DMS79 treated with DMSO at 0.1 percent for 48 hours (cell line): ENCODE data around the gene RASSF1.
"Not testable (repeated sequence)": the region's sequence is repeated elsewhere in the genome, so short reads cannot be mapped to it uniquely, and the experiment has no call there.

ENCODE experiments used
- DNase-seq: peaks from one replicate; lab custom pipeline; 2025; lab: John Stamatoyannopoulos, UW

Gene RASSF1

GRCh38 chr3:50284121-50284520 lies 56.5 kb downstream of the RASSF1 start:
- DNase-seq = not testable (repeated sequence)
